Measurements from ENCODE around the gene ROBO2.

The ROBO2 gene

DNA sequence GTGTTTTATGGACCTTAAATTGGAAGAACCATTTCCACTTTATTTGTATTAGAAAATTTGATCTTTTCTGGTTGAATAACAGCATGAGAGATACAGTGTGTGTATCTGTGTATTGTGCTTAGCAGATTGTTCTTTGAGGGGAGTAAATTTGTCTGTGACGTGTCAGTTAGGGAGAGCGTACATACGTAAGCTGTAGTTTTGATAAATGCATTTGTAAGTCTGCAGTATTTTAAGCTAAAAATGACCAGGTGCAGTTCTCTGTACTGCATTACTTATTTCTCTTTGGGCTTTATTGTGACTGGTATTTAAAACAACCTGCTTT lies 264.8 kb downstream of the ROBO2 start:
- Histone ChIP-seq H3K4me3 (ENCODE audit: low read depth, low read length) (no peak overlapping the region), H3K27ac (ENCODE audit: extremely low read depth, low read depth, low read length) (no peak overlapping the region), H3K9me3 (ENCODE audit: control insufficient read depth, insufficient read depth, low read depth, low read length) (no peaks in the 10 kb centered on the region), H3K36me3 (ENCODE audit: control insufficient read depth in 2 of 2, insufficient read depth in 1 of 2, low read length in 2 of 2) (no peaks in the 10 kb centered on the region), H3K4me1 (ENCODE audit: control insufficient read depth, insufficient read depth, low read length) (no peaks in the 10 kb centered on the region)
- CTCF ChIA-PET: no interaction called here
- POLR2A ChIA-PET: no interaction called here
- no peak for TF ChIP-seq ZNF394 (tag by site-specific recombination; IDR thresholded peaks at IDR 0.05; ENCODE audit: borderline replicate concordance)

DNA sequence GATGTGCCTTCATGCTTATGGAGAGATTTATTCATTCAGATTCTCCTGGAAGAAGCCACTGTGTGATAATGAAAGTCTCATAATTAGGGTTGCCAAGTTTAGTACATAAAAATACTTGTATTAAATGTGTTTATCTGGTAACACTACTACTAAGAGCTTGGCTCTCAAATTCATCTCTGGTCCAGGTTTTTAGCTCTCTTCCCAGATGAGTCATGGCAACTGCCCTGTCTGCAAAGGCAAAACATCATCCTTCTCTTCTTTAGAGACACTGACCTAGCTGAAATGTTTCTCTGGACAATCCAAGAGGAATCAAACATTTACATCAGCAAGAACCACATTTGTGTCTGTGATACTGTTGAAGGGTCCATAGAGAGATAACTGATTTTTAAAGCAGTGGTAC lies 269.6 kb downstream of the ROBO2 start:
- H3K27ac ChIP-seq (ENCODE audit: extremely low read depth, low read depth, low read length): no peak overlapping the region
- no peaks in the 10 kb centered on the region for H3K36me3 ChIP-seq (ENCODE audit: control insufficient read depth in 2 of 2, insufficient read depth in 1 of 2, low read length in 2 of 2)
- POLR2A ChIA-PET: no interaction called here
- no peak for TF ChIP-seq ZNF24 (tag by site-specific recombination; IDR thresholded peaks at IDR 0.05)
- TF ChIP-seq OSR2 (tag by site-specific recombination; IDR thresholded peaks at IDR 0.05): no peak
- TF ChIP-seq, protein P1, sequence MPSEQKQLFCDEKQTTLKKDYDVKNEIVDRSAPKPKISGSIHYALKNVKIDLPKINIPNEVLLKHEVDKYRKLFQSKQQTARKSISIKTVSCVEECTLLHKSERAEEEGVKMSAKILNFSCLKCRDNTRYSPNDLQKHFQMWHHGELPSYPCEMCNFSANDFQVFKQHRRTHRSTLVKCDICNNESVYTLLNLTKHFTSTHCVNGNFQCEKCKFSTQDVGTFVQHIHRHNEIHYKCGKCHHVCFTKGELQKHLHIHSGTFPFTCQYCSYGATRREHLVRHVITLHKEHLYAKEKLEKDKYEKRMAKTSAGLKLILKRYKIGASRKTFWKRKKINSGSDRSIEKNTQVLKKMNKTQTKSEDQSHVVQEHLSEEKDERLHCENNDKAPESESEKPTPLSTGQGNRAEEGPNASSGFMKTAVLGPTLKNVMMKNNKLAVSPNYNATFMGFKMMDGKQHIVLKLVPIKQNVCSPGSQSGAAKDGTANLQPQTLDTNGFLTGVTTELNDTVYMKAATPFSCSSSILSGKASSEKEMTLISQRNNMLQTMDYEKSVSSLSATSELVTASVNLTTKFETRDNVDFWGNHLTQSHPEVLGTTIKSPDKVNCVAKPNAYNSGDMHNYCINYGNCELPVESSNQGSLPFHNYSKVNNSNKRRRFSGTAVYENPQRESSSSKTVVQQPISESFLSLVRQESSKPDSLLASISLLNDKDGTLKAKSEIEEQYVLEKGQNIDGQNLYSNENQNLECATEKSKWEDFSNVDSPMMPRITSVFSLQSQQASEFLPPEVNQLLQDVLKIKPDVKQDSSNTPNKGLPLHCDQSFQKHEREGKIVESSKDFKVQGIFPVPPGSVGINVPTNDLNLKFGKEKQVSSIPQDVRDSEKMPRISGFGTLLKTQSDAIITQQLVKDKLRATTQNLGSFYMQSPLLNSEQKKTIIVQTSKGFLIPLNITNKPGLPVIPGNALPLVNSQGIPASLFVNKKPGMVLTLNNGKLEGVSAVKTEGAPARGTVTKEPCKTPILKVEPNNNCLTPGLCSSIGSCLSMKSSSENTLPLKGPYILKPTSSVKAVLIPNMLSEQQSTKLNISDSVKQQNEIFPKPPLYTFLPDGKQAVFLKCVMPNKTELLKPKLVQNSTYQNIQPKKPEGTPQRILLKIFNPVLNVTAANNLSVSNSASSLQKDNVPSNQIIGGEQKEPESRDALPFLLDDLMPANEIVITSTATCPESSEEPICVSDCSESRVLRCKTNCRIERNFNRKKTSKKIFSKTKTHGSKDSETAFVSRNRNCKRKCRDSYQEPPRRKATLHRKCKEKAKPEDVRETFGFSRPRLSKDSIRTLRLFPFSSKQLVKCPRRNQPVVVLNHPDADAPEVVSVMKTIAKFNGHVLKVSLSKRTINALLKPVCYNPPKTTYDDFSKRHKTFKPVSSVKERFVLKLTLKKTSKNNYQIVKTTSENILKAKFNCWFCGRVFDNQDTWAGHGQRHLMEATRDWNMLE (tag by site-specific recombination; conservative IDR thresholded peaks at IDR 0.05; ENCODE audit: low read depth): no peak
- TF ChIP-seq, protein P2, sequence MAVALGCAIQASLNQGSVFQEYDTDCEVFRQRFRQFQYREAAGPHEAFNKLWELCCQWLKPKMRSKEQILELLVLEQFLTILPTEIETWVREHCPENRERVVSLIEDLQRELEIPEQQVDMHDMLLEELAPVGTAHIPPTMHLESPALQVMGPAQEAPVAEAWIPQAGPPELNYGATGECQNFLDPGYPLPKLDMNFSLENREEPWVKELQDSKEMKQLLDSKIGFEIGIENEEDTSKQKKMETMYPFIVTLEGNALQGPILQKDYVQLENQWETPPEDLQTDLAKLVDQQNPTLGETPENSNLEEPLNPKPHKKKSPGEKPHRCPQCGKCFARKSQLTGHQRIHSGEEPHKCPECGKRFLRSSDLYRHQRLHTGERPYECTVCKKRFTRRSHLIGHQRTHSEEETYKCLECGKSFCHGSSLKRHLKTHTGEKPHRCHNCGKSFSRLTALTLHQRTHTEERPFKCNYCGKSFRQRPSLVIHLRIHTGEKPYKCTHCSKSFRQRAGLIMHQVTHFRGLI (tag by site-specific recombination; IDR thresholded peaks at IDR 0.05): no peak
- TF ChIP-seq, protein P3, sequence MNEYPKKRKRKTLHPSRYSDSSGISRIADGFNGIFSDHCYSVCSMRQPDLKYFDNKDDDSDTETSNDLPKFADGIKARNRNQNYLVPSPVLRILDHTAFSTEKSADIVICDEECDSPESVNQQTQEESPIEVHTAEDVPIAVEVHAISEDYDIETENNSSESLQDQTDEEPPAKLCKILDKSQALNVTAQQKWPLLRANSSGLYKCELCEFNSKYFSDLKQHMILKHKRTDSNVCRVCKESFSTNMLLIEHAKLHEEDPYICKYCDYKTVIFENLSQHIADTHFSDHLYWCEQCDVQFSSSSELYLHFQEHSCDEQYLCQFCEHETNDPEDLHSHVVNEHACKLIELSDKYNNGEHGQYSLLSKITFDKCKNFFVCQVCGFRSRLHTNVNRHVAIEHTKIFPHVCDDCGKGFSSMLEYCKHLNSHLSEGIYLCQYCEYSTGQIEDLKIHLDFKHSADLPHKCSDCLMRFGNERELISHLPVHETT (tag by site-specific recombination; IDR thresholded peaks at IDR 0.05): no peak
- TF ChIP-seq ZNF292 (tag by site-specific recombination; IDR thresholded peaks at IDR 0.05; ENCODE audit: borderline replicate concordance, low read depth): no peak
- TF ChIP-seq, protein P4, sequence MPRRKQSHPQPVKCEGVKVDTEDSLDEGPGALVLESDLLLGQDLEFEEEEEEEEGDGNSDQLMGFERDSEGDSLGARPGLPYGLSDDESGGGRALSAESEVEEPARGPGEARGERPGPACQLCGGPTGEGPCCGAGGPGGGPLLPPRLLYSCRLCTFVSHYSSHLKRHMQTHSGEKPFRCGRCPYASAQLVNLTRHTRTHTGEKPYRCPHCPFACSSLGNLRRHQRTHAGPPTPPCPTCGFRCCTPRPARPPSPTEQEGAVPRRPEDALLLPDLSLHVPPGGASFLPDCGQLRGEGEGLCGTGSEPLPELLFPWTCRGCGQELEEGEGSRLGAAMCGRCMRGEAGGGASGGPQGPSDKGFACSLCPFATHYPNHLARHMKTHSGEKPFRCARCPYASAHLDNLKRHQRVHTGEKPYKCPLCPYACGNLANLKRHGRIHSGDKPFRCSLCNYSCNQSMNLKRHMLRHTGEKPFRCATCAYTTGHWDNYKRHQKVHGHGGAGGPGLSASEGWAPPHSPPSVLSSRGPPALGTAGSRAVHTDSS (tag by site-specific recombination; IDR thresholded peaks at IDR 0.05): no peak
- TF ChIP-seq, protein P5, sequence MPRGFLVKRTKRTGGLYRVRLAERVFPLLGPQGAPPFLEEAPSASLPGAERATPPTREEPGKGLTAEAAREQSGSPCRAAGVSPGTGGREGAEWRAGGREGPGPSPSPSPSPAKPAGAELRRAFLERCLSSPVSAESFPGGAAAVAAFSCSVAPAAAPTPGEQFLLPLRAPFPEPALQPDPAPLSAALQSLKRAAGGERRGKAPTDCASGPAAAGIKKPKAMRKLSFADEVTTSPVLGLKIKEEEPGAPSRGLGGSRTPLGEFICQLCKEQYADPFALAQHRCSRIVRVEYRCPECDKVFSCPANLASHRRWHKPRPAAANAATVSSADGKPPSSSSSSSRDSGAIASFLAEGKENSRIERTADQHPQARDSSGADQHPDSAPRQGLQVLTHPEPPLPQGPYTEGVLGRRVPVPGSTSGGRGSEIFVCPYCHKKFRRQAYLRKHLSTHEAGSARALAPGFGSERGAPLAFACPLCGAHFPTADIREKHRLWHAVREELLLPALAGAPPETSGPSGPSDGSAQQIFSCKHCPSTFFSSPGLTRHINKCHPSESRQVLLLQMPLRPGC (tag by site-specific recombination; IDR thresholded peaks at IDR 0.05): no peak
- no peak for TF ChIP-seq ZFP69B (tag by site-specific recombination; IDR thresholded peaks at IDR 0.05)
- no peak for TF ChIP-seq ZNF19 (tag by site-specific recombination; IDR thresholded peaks at IDR 0.05; ENCODE audit: low read depth)
- TF ChIP-seq ZNF138 (tag by site-specific recombination; IDR thresholded peaks at IDR 0.05; ENCODE audit: borderline replicate concordance): no peak
- H3K9me3 ChIP-seq (ENCODE audit: control insufficient read depth, insufficient read depth, low read depth, low read length): no peaks in the 10 kb centered on the region
- no peaks in the 10 kb centered on the region for H3K4me1 ChIP-seq (ENCODE audit: control insufficient read depth, insufficient read depth, low read length)
- no peak overlapping the region for H3K4me3 ChIP-seq (ENCODE audit: low read depth, low read length)
- CTCF ChIA-PET: no interaction called here

Measured in HEK293 (cell line).